Measurements from ENCODE around the gene TMA7.

TMA7 gene

GRCh38 chr3:48397767-48398681 lies 42.0 kb upstream of the TMA7 start:
- Histone ChIP-seq H3K4me2 (ENCODE audit: low read length) (no peak overlapping the region), H3K9me2 (ENCODE audit: low read depth, low read length) (no peaks in the 10 kb centered on the region), H3K4me3 (ENCODE audit: low read depth, low read length, poor library complexity, severe bottlenecking) (no peak overlapping the region), H3K9ac (ENCODE audit: low read length) (no peak overlapping the region), H3K79me2 (ENCODE audit: insufficient read depth, low read length) (no peaks in the 10 kb centered on the region), H3K36me3 (ENCODE audit: insufficient read depth, low read length) (no peaks in the 10 kb centered on the region), H2AFZ (ENCODE audit: low read length) (no peak overlapping the region), H3K27me3 (ENCODE audit: insufficient read depth, low read length) (0 out of 2 replicates have a peak, but pooled peaks cover 7% of the 10 kb centered on the region), H3F3A (ENCODE audit: insufficient read depth, low read length) (no peaks in the 10 kb centered on the region), H4K20me1 (ENCODE audit: insufficient read depth, low read length) (no peaks in the 10 kb centered on the region), H3K4me1 (ENCODE audit: insufficient read depth, low read length, severe bottlenecking) (no peaks in the 10 kb centered on the region), H3K9me3 (ENCODE audit: low read length) (no peaks in the 10 kb centered on the region), H3K27ac (ENCODE audit: low read depth, low read length, poor library complexity, severe bottlenecking) (no peak overlapping the region)
- TF ChIP-seq EZH2 (IDR thresholded peaks at IDR 0.05; ENCODE audit: borderline replicate concordance, low read length), result no peak

GRCh38 chr3:48398701-48399386 lies 41.2 kb upstream of the TMA7 start:
- no peak overlapping the region for H2AFZ ChIP-seq (ENCODE audit: low read length)
- no peak overlapping the region for H3K27ac ChIP-seq (ENCODE audit: low read depth, low read length, poor library complexity, severe bottlenecking)
- H3K27me3 ChIP-seq (ENCODE audit: insufficient read depth, low read length), result 0 out of 2 replicates have a peak, but pooled peaks cover 8% of the 10 kb centered on the region
- no peak overlapping the region for H3K4me2 ChIP-seq (ENCODE audit: low read length)
- no peak overlapping the region for H3K9ac ChIP-seq (ENCODE audit: low read length)
- H3K36me3 ChIP-seq (ENCODE audit: insufficient read depth, low read length), result no peaks in the 10 kb centered on the region
- H3K4me1 ChIP-seq (ENCODE audit: insufficient read depth, low read length, severe bottlenecking), result no peaks in the 10 kb centered on the region
- H3K9me3 ChIP-seq (ENCODE audit: low read length), result no peaks in the 10 kb centered on the region
- H3K9me2 ChIP-seq (ENCODE audit: low read depth, low read length), result no peaks in the 10 kb centered on the region
- no peaks in the 10 kb centered on the region for H4K20me1 ChIP-seq (ENCODE audit: insufficient read depth, low read length)
- H3K79me2 ChIP-seq (ENCODE audit: insufficient read depth, low read length), result no peaks in the 10 kb centered on the region
- H3F3A ChIP-seq (ENCODE audit: insufficient read depth, low read length), result no peaks in the 10 kb centered on the region
- H3K4me3 ChIP-seq (ENCODE audit: low read depth, low read length, poor library complexity, severe bottlenecking), result no peak overlapping the region
- TF ChIP-seq, protein P1, sequence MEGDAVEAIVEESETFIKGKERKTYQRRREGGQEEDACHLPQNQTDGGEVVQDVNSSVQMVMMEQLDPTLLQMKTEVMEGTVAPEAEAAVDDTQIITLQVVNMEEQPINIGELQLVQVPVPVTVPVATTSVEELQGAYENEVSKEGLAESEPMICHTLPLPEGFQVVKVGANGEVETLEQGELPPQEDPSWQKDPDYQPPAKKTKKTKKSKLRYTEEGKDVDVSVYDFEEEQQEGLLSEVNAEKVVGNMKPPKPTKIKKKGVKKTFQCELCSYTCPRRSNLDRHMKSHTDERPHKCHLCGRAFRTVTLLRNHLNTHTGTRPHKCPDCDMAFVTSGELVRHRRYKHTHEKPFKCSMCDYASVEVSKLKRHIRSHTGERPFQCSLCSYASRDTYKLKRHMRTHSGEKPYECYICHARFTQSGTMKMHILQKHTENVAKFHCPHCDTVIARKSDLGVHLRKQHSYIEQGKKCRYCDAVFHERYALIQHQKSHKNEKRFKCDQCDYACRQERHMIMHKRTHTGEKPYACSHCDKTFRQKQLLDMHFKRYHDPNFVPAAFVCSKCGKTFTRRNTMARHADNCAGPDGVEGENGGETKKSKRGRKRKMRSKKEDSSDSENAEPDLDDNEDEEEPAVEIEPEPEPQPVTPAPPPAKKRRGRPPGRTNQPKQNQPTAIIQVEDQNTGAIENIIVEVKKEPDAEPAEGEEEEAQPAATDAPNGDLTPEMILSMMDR (IDR thresholded peaks at IDR 0.05; ENCODE audit: low read length), result no peak
- TF ChIP-seq EZH2 (IDR thresholded peaks at IDR 0.05; ENCODE audit: borderline replicate concordance, low read length), result no peak

- Histone ChIP-seq H3F3A (ENCODE audit: insufficient read depth, low read length) (no peaks in the 10 kb centered on the region), H2AFZ (ENCODE audit: low read length) (no peak overlapping the region), H3K4me3 (ENCODE audit: low read depth, low read length, poor library complexity, severe bottlenecking) (no peak overlapping the region), H3K9me2 (ENCODE audit: low read depth, low read length) (no peaks in the 10 kb centered on the region), H3K79me2 (ENCODE audit: insufficient read depth, low read length) (no peaks in the 10 kb centered on the region), H3K36me3 (ENCODE audit: insufficient read depth, low read length) (no peaks in the 10 kb centered on the region), H3K9me3 (ENCODE audit: low read length) (no peaks in the 10 kb centered on the region), H3K27ac (ENCODE audit: low read depth, low read length, poor library complexity, severe bottlenecking) (no peak overlapping the region), H4K20me1 (ENCODE audit: insufficient read depth, low read length) (no peaks in the 10 kb centered on the region), H3K4me2 (ENCODE audit: low read length) (no peak overlapping the region), H3K4me1 (ENCODE audit: insufficient read depth, low read length, severe bottlenecking) (no peaks in the 10 kb centered on the region), H3K9ac (ENCODE audit: low read length) (no peak overlapping the region), H3K27me3 (ENCODE audit: insufficient read depth, low read length) (0 out of 2 replicates have a peak, but pooled peaks cover 8% of the 10 kb centered on the region)
- TF ChIP-seq EZH2 (IDR thresholded peaks at IDR 0.05; ENCODE audit: borderline replicate concordance, low read length), result no peak
- TF ChIP-seq, protein P1 (IDR thresholded peaks at IDR 0.05; ENCODE audit: low read length), result no peak
Observed at GRCh38 chr3:48399387-48400172, 40.5 kb upstream of the TMA7 start.
